Esophagus squamous epithelium (tissue), 4 donors: ENCODE results near the gene SYNPO2.

Source experiments
- CTCF ChIP-seq, 6 experiments: fragments of 450-650 bp in 4 of 6; fragments of 200-600 bp in 2 of 6; sonication (generic) in 2 of 6; IDR thresholded peaks; one replicate each; pipeline ENCODE4 v1.5.1; 2016 to 2019; ENCODE audit warnings: antibody characterized with exemption in 6 of 6, mild to moderate bottlenecking in 4 of 6, moderate library complexity in 4 of 6
- POLR2A ChIP-seq, 4 donors: fragments of 450-650 bp; IDR thresholded peaks; one replicate each; pipeline ENCODE4 v1.6.1; 2017; ENCODE audit warnings: antibody characterized with exemption in 4 of 4, mild to moderate bottlenecking in 4 of 4, moderate library complexity in 3 of 4

- TF ChIP-seq CTCF (IDR thresholded peaks at IDR 0.05): no peak
- no peak for TF ChIP-seq POLR2A (IDR thresholded peaks at IDR 0.05)
These were observed 21.6 kb downstream of the SYNPO2 start for GRCh38 chr4:118910221-118910620.
